DMS153 treated with DMSO at 0.1 percent for 48 hours (cell line): ENCODE data around the gene STARD8.
"Not testable (repeated sequence)": the region's sequence is repeated elsewhere in the genome, so short reads cannot be mapped to it uniquely, and the experiment has no call there.

ENCODE experiments used
- DNase-seq: peaks from one replicate; lab custom pipeline; 2025; ENCODE audit not compliant: unreplicated experiment; lab: John Stamatoyannopoulos, UW

Gene STARD8

GRCh38 chrX:68717663-68718442, 70.4 kb downstream of the STARD8 start:
- DNase-seq = no peak

GRCh38 chrX:68718443-68718820, 71.0 kb downstream of the STARD8 start:
- no peak for DNase-seq

- no peak for DNase-seq
Measured at GRCh38 chrX:68719181-68719903, 71.9 kb downstream of the STARD8 start.

- no peak for DNase-seq
Measured at GRCh38 chrX:68719904-68720614, 72.6 kb downstream of the STARD8 start.

GRCh38 chrX:68720851-68721250, 73.4 kb downstream of the STARD8 start:
- no peak for DNase-seq

GRCh38 chrX:68721546-68721945, 74.1 kb downstream of the STARD8 start:
- DNase-seq = no peak

- no peak for DNase-seq
Measured at GRCh38 chrX:68721991-68722860, 74.8 kb downstream of the STARD8 start.

GRCh38 chrX:68723491-68724155, 76.2 kb downstream of the STARD8 start:
- DNase-seq = no peak

GRCh38 chrX:68724531-68725020, 77.1 kb downstream of the STARD8 start:
- no peak for DNase-seq

- no peak for DNase-seq
Measured at GRCh38 chrX:68725756-68726365, 78.4 kb downstream of the STARD8 start.

GRCh38 chrX:68726366-68726765, 78.9 kb downstream of the STARD8 start:
- DNase-seq = no peak

GRCh38 chrX:68727696-68728095, 80.2 kb downstream of the STARD8 start:
- DNase-seq = no peak

GRCh38 chrX:68728186-68728585, 80.7 kb downstream of the STARD8 start:
- no peak for DNase-seq

- DNase-seq = no peak
Measured at GRCh38 chrX:68731254-68731653, 83.8 kb downstream of the STARD8 start.

GRCh38 chrX:68732906-68733493, 85.5 kb downstream of the STARD8 start:
- peak; percentile 7 for DNase-seq

- DNase-seq = no peak
Measured at GRCh38 chrX:68735266-68735665, 87.8 kb downstream of the STARD8 start.

GRCh38 chrX:68741864-68742263, 94.4 kb downstream of the STARD8 start:
- not testable (repeated sequence) for DNase-seq

- DNase-seq = no peak
Measured at GRCh38 chrX:68743754-68744153, 96.3 kb downstream of the STARD8 start.

- no peak for DNase-seq
Measured at GRCh38 chrX:68746988-68747387, 99.5 kb downstream of the STARD8 start.
